GM13977 (cell line): ENCODE measurements around the gene AMBP.

Source experiments
- DNase-seq: peaks from one replicate; pipeline ENCODE4 v3.0.0; 2012; ENCODE audit warnings: low spot score
- in situ Hi-C: fragments of 300-500 bp; cut with MboI; formaldehyde crosslinking; loops from one replicate; pipeline ENCODE4 v1.12.0; 2022; ENCODE audit warnings: low sequenced_read_pairs, low pct_unique_long_range_greater_than_20kb, mixed read lengths, inconsistent platforms; ENCODE audit not compliant: unreplicated experiment
- TF ChIP-seq, protein P1 (sequence below): IDR thresholded peaks from 2 replicates; pipeline ENCODE4 v1.5.1; 2012; ENCODE audit warnings: mild to moderate bottlenecking, control low read depth; ENCODE audit not compliant: insufficient read depth; ENCODE audit errors: extremely low read depth, missing control alignments

AMBP gene

DNA sequence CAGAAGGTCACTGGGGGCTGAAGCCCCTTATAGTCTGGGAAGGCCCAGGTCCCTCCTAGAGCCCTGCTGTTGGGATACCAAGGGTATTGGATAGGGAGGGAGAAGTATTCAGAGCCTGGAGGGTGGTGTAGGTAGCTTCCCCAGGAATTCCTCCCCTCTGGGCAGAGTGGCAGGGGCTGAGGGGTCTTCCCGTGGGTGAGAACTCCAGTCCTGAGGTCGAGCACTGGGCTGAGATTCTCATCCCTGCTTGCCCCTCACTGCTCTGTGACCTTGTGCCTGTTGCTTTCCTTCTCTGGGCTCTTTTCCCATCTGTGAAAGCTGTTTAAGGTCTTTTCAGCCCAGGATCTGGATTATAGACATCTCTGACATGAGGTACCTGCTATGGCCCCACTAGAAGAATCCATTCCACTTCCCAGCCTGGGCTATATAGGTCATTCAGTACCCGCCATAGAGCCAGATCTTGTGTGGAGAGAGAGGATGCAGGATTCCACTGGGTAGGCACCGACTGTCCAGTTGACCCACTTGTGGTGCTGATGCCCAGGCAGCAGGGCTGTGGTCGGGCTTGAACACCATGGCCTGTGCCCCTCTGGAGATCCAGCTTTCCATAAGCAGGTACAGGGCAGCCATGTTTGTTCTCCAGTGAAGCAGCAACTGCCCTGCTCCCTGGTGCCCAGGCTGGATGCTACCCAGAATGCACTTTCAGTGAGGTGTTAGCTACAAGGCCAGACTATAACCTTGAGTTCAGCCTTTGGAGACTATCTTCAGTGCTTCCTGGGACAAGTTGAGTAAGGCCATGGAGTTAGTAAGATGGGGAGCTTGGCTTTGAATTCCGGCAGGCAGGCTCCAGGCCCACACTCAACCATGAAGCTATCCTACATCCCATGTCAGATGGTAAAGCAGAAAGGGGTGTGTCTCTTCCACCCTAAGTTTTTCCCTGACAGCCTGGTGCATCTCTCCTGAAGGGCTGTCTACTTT, 60.1 kb downstream of the AMBP start:
- TF ChIP-seq, protein P1, sequence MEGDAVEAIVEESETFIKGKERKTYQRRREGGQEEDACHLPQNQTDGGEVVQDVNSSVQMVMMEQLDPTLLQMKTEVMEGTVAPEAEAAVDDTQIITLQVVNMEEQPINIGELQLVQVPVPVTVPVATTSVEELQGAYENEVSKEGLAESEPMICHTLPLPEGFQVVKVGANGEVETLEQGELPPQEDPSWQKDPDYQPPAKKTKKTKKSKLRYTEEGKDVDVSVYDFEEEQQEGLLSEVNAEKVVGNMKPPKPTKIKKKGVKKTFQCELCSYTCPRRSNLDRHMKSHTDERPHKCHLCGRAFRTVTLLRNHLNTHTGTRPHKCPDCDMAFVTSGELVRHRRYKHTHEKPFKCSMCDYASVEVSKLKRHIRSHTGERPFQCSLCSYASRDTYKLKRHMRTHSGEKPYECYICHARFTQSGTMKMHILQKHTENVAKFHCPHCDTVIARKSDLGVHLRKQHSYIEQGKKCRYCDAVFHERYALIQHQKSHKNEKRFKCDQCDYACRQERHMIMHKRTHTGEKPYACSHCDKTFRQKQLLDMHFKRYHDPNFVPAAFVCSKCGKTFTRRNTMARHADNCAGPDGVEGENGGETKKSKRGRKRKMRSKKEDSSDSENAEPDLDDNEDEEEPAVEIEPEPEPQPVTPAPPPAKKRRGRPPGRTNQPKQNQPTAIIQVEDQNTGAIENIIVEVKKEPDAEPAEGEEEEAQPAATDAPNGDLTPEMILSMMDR: no peak
- DNase-seq: no peak
- in situ Hi-C loops: no loop called here

DNA sequence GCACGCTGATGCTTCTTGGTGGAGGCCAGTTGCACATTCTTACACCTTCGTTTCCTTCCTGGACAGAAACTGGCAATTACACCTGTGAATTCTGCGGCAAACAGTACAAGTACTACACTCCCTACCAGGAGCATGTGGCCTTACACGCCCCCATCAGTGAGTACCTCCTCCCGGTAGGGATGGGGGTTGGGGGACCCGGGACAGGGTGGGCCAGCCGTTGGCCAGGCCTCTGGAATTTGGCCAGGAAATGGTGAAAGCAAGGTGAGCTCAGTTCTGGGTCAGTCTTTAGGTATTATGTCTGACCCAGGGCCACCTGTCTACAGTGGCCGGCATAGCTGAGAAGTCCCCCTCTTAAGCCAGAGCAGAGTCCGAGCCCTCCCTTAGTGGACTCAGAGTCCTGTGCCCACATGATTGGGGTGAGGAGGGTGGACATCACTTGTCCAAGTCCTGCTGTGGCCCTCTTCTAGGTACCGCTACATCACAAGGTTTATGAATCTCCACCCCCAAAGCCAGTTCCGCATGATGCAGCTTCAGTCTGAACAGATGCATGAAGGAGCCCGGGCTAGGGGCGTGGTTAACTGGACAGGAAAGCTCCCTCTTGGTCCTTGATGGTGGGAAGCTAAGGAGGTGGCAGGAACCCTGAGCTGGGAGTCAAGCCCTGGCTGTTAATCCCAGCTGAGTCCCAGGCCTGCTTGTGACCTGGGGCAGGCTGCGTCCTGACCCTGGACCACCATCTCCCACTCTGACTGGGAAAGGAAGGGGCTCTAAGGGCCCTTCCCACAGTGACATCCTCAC, 61.3 kb downstream of the AMBP start:
- in situ Hi-C loops: no loop called here

GRCh38 chr9:114016101-114016500, 62.0 kb downstream of the AMBP start:
- DNase-seq: no peak
- TF ChIP-seq, protein P1: no peak
- in situ Hi-C loops: no loop called here

More for the DNA sequence above, 61.3 kb downstream of the AMBP start:
- TF ChIP-seq, protein P1: no peak
- DNase-seq: no peak

- in situ Hi-C loops: no loop called here
- TF ChIP-seq, protein P1: no peak
- DNase-seq: no peak
Measured at GRCh38 chr9:114015607-114016006, 62.5 kb downstream of the AMBP start.

- in situ Hi-C loops: no loop called here
- TF ChIP-seq, protein P1: no peak
- no peak for DNase-seq
Measured at GRCh38 chr9:114014044-114014443, 64.1 kb downstream of the AMBP start.

- in situ Hi-C loops: no loop called here
- DNase-seq: no peak
- TF ChIP-seq, protein P1: no peak
Measured at GRCh38 chr9:114012126-114012525, 66.0 kb downstream of the AMBP start.
